Head of caudate nucleus (tissue), 42 donors: Measurements from ENCODE around the gene OR2T35.
"Not testable (repeated sequence)": the region's sequence is repeated elsewhere in the genome, so short reads cannot be mapped to it uniquely, and the experiment has no call there.

ENCODE experiments used
- DNase-seq, 42 donors: peaks; one replicate each; pipeline versions ENCODE4 v3.0.0 to v3.0.0-alpha.2; 2020 to 2021; ENCODE audit warnings: mixed read lengths in 7 of 42
- intact Hi-C: fragments of 100-400 bp; cut with DNase I; formaldehyde crosslinking; loops from one replicate; pipeline ENCODE4 v1.15.0; 2022

OR2T35 gene

DNA sequence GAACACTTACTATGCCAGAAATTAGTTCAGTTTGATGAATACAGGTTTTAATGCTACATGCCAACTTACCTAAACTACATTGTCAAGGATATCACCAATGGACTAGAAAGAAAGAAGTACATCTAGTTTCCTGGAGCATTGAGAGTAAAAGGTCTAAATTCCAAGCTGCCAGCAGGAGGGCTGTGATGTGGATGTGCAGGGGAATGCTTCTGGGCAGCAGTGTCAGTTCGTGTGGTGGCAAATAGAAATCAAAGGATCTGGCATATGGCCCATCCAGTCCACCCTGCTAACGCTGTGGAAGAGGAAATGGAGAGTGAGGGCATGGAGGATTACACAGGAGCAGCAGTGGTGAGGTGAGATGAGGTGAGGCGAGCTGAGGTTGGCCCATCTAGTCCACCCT, at the start of gene OR2T35:
OR2T35 (minus strand) TSS at position 101 of the 400 bp plus-strand sequence. CDS start 6,020 bp downstream, outside the sequence.
- DNase-seq, intact Hi-C loops: not testable (repeated sequence)

- intact Hi-C loops = no loop called here
- DNase-seq = no peak
These were observed 46.6 kb upstream of the OR2T35 start for GRCh38 chr1:248691567-248692155.

DNA sequence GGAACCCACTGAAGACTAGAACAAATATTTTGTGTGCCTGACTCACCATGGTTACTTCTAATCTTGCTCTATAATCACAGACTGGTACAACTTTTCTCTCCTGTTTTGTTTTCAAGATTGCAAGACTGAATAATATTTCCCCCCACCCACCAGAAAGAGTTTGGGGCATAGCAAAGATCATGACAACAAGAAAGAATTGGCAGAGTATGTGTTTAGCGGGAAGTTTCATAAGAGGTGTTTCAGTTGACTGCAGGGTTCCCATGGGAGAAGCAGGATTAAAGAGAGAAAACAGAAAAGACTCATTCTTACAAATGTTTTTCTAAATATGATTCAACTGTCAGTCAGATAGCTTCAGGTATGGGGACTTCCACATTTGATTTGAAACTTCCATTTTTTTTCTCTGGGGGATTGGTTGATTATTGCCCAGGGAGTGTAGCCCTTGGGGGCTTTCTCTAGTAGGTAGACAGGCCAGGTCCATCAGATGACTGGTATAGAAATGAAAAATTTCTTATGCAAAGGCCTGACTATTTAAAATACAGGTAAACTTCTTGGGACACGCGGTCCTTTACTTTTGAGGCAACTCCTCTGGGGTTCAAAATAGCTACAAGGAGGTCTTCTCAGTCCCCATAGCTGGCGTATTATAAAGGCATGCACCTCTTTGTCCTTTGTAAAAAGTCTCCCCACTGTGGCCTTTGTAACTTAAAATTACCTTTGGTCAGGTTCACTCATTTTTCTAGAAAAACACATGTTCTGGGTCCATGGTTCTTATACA, 43.6 kb upstream of the OR2T35 start:
- no peak for DNase-seq
- intact Hi-C loops = no loop called here

DNA sequence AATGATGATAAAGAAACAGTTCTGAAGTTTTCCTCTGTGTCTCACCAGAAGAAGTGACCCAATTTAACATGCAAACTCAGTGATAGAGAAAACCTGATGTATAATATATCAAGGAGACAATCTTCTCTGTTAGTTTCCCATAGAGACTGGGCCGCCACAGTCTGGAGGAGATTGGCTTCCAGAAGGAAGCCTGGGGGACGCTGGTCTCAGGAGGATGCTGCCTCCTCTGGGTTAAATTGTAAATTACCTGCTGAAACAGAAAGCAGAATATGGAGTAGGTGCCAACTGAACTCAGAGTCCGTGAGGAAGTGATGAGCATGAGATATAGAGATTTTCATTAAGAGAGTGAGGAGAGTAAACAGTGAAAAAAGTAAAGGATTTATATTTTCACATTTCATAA, 41.7 kb upstream of the OR2T35 start:
- DNase-seq = no peak
- intact Hi-C loops = no loop called here

- DNase-seq = no peak
- intact Hi-C loops = no loop called here
These were observed 36.6 kb upstream of the OR2T35 start for GRCh38 chr1:248681651-248682050.

- DNase-seq = no peak
- intact Hi-C loops = loop anchor here (5.0 kb wide), 1 partner anchor 42 kb away; no protein-coding TSS in a partner anchor
These were observed 24.9 kb upstream of the OR2T35 start for GRCh38 chr1:248670003-248670402.

- DNase-seq, intact Hi-C loops: not testable (repeated sequence)
These were observed 18.6 kb upstream of the OR2T35 start for GRCh38 chr1:248663453-248664328.

- intact Hi-C loops, DNase-seq: not testable (repeated sequence)
These were observed 11.7 kb upstream of the OR2T35 start for GRCh38 chr1:248656797-248657196.

GRCh38 chr1:248655354-248655753, 10.3 kb upstream of the OR2T35 start, which contains the start of gene OR2T27:
Gene OR2T27, minus strand, starts transcription at chr1:248655528. Its CDS starts 4,644 bp downstream, at chr1:248650884.
- intact Hi-C loops = not testable (repeated sequence)

GRCh38 chr1:248648770-248649536, 3.9 kb upstream of the OR2T35 start:
- intact Hi-C loops, DNase-seq: not testable (repeated sequence)

More at GRCh38 chr1:248655354-248655753, 10.3 kb upstream of the OR2T35 start, which contains the start of gene OR2T27:
- not testable (repeated sequence) for DNase-seq

- DNase-seq, intact Hi-C loops: not testable (repeated sequence)
These were observed 2.0 kb downstream of the OR2T35 start for GRCh38 chr1:248642971-248643651.

GRCh38 chr1:248641583-248641982, 3.5 kb downstream of the OR2T35 start:
- intact Hi-C loops, DNase-seq: not testable (repeated sequence)

GRCh38 chr1:248640906-248641305, 4.2 kb downstream of the OR2T35 start:
- DNase-seq, intact Hi-C loops: not testable (repeated sequence)

- intact Hi-C loops, DNase-seq: not testable (repeated sequence)
These were observed 5.4 kb downstream of the OR2T35 start for GRCh38 chr1:248639652-248640051.

- DNase-seq, intact Hi-C loops: not testable (repeated sequence)
These were observed 8.5 kb downstream of the OR2T35 start for GRCh38 chr1:248636612-248637011.

- DNase-seq, intact Hi-C loops: not testable (repeated sequence)
These were observed 10.1 kb downstream of the OR2T35 start, which contains the start of gene OR2T11 for GRCh38 chr1:248634991-248635390. Gene OR2T11, minus strand, starts transcription at chr1:248635091. Its CDS starts 7,963 bp downstream, at chr1:248627128.

- no peak for DNase-seq
- intact Hi-C loops = no loop called here
These were observed 13.6 kb downstream of the OR2T35 start for GRCh38 chr1:248631354-248632008.
